CD4-positive, alpha-beta T cell (primary cell): ENCODE data around the gene XPO6. TPM values are rescaled to one million over a fixed set of nuclear protein-coding genes. Genes with fewer than 3 reads are reported as not detected.

Experiments used
- ATAC-seq: fragments of 200-7000 bp; cut with Tn5 transposase; one replicate; pipeline ENCODE4 v1.10.0; 2022; ENCODE audit warnings: mild to moderate bottlenecking; ENCODE audit not compliant: poor library complexity
- CTCF ChIA-PET: fragments of 350-600 bp; sonication (Branson Sonifier 250); formaldehyde crosslinking; loops from one replicate; lab custom pipeline; 2021; ENCODE audit warnings: antibody characterized with exemption, inconsistent platforms; lab: Charles Lee
- POLR2A ChIA-PET: fragments of 350-600 bp; sonication (Branson Sonifier 250); formaldehyde crosslinking; loops from one replicate; lab custom pipeline; 2021; ENCODE audit warnings: antibody characterized with exemption, inconsistent platforms; lab: Charles Lee
- DNase-seq, 14 experiments: peaks; one replicate each; pipeline ENCODE4 v3.0.0-alpha.2; 2013 to 2020; ENCODE audit warnings: mixed read lengths in 2 of 14
- H3K27ac ChIP-seq, 2 donors: one replicate each; pipeline versions ENCODE4 v1.5.1 to v1.7.0; 2013; ENCODE audit warnings: low read length in 2 of 2, low read depth in 1 of 2, mild to moderate bottlenecking in 1 of 2
- H3K27me3 ChIP-seq, 2 experiments: 1 replicate in 1 of 2; 2 replicates in 1 of 2; pipeline versions ENCODE4 v1.6.1 to v1.7.0; 2013; ENCODE audit warnings: low read length in 2 of 2, control low read depth in 1 of 2, mild to moderate bottlenecking in 1 of 2, moderate library complexity in 1 of 2; ENCODE audit not compliant: insufficient read depth in 2 of 2, control insufficient read depth in 1 of 2
- H3K36me3 ChIP-seq: one replicate; pipeline ENCODE4 v1.6.1; 2013; ENCODE audit warnings: low read length, control low read depth; ENCODE audit not compliant: insufficient read depth
- H3K4me1 ChIP-seq: one replicate; pipeline ENCODE4 v1.6.1; 2013; ENCODE audit warnings: low read length, control low read depth; ENCODE audit not compliant: insufficient read depth
- H3K4me3 ChIP-seq: one replicate; pipeline ENCODE4 v1.5.1; 2013; ENCODE audit warnings: mild to moderate bottlenecking, low read length, moderate library complexity
- H3K9me3 ChIP-seq, 2 experiments: 1 replicate in 1 of 2; 2 replicates in 1 of 2; pipeline versions ENCODE4 v1.6.1 to v1.7.0; 2013; ENCODE audit warnings: low read length in 2 of 2, mild to moderate bottlenecking in 2 of 2, control low read depth in 1 of 2, moderate library complexity in 1 of 2; ENCODE audit not compliant: control insufficient read depth in 1 of 2, insufficient read depth in 1 of 2
- H3K27ac Mint-ChIP-seq: one replicate; pipeline ENCODE4 v1.8.0; 2020; ENCODE audit warnings: mixed read lengths
- H3K27me3 Mint-ChIP-seq: one replicate; pipeline ENCODE4 v1.8.0; 2021; ENCODE audit warnings: mixed read lengths
- H3K36me3 Mint-ChIP-seq: one replicate; pipeline ENCODE4 v1.8.0; 2021; ENCODE audit warnings: low read depth, mixed read lengths
- H3K4me1 Mint-ChIP-seq: one replicate; pipeline ENCODE4 v1.8.0; 2021; ENCODE audit warnings: low read depth, mixed read lengths
- H3K4me3 Mint-ChIP-seq: one replicate; pipeline ENCODE4 v1.8.0; 2020; ENCODE audit warnings: mild to moderate bottlenecking, mixed read lengths
- H3K9me3 Mint-ChIP-seq: one replicate; pipeline ENCODE4 v1.8.0; 2020; ENCODE audit warnings: mixed read lengths
- CTCF ChIP-seq: fragments of 200-600 bp; IDR thresholded peaks from one replicate; pipeline ENCODE4 v1.8.0; 2022; ENCODE audit warnings: antibody characterized with exemption, mild to moderate bottlenecking
- intact Hi-C, 2 experiments: fragments of 100-400 bp; cut with DNase I in 1 of 2; cut with micrococcal nuclease in 1 of 2; formaldehyde crosslinking; loops; one replicate each; pipeline versions ENCODE4 v1.15.1 to v1.9.0; 2023 to 2025; cut with DNase I, micrococcal nuclease
- total RNA-seq, 174 experiments: library from RNA in 2 of 174; stranded (reverse) in 2 of 174; gene quantifications; one replicate each; pipeline ENCODE4 v1.2.3 and lab custom pipeline; 2021 to 2026

XPO6 gene
- total RNA-seq, 2 experiments from 2014 or later = 378 to 390 TPM

GRCh38 chr16:28067604-28068379 is 144.0 kb downstream of the XPO6 start:
- no peaks in the 10 kb centered on the region for H3K9me3 Mint-ChIP-seq
- no peak overlapping the region for H3K4me3 ChIP-seq
- POLR2A ChIA-PET = no interaction called here
- DNase-seq (no peak), ATAC-seq (no peak)
- TF ChIP-seq CTCF = no peak
- H3K9me3 ChIP-seq = no peaks in the 10 kb centered on the region
- no peak overlapping the region for H3K4me3 Mint-ChIP-seq
- H3K36me3 ChIP-seq = no peaks in the 10 kb centered on the region
- intact Hi-C loops = loop anchor here in 1 of 2 experiments (5.0 kb wide), 1 partner anchor 95 kb away; no protein-coding TSS in a partner anchor
- H3K27me3 Mint-ChIP-seq = peaks cover 24% of the 10 kb centered on the region
- H3K36me3 Mint-ChIP-seq = no peaks in the 10 kb centered on the region
- H3K27ac Mint-ChIP-seq = no peak overlapping the region
- H3K27me3 ChIP-seq = peaks cover 7 to 9% of the 10 kb centered on the region in 2 experiments
- CTCF ChIA-PET = no interaction called here
- no peak overlapping the region for H3K27ac ChIP-seq
- H3K4me1 ChIP-seq = no peaks in the 10 kb centered on the region
- no peaks in the 10 kb centered on the region for H3K4me1 Mint-ChIP-seq

GRCh38 chr16:28064706-28065249 is 147.0 kb downstream of the XPO6 start:
- intact Hi-C loops = loop anchor here in 1 of 2 experiments (5.0 kb wide), 1 partner anchor 92 kb away; no protein-coding TSS in a partner anchor
- no peaks in the 10 kb centered on the region for H3K36me3 ChIP-seq
- Mint-ChIP-seq H3K4me3 (no peak overlapping the region), H3K27ac (no peak overlapping the region), H3K27me3 (peaks cover 41% of the 10 kb centered on the region), H3K36me3 (no peaks in the 10 kb centered on the region), H3K4me1 (no peaks in the 10 kb centered on the region), H3K9me3 (no peaks in the 10 kb centered on the region)
- H3K4me1 ChIP-seq = no peaks in the 10 kb centered on the region
- ChIA-PET POLR2A (no interaction called here), CTCF (no interaction called here)
- DNase-seq = no peak
- H3K27me3 ChIP-seq = peaks cover 19 to 35% of the 10 kb centered on the region in 2 experiments
- H3K9me3 ChIP-seq = no peaks in the 10 kb centered on the region
- no peak for ATAC-seq
- no peak overlapping the region for H3K4me3 ChIP-seq
- no peak for TF ChIP-seq CTCF
- H3K27ac ChIP-seq = no peak overlapping the region

- no peak for TF ChIP-seq CTCF
- ATAC-seq (no peak), DNase-seq (no peak)
- ChIA-PET CTCF (no interaction called here), POLR2A (no interaction called here)
- H3K4me3 Mint-ChIP-seq = no peak overlapping the region
- no peaks in the 10 kb centered on the region for H3K36me3 Mint-ChIP-seq
- H3K27me3 Mint-ChIP-seq = peaks cover 48% of the 10 kb centered on the region
- H3K4me1 ChIP-seq = no peaks in the 10 kb centered on the region
- H3K27me3 ChIP-seq = peaks cover 23 to 42% of the 10 kb centered on the region in 2 experiments
- intact Hi-C loops = no loop called here
- H3K9me3 ChIP-seq = no peaks in the 10 kb centered on the region
- H3K27ac Mint-ChIP-seq = no peak overlapping the region
- H3K4me3 ChIP-seq = no peak overlapping the region
- H3K9me3 Mint-ChIP-seq = no peaks in the 10 kb centered on the region
- no peaks in the 10 kb centered on the region for H3K36me3 ChIP-seq
- no peaks in the 10 kb centered on the region for H3K4me1 Mint-ChIP-seq
- no peak overlapping the region for H3K27ac ChIP-seq
Observed at GRCh38 chr16:28064150-28064549, 147.6 kb downstream of the XPO6 start.
